BE2C (cell line): Measurements from ENCODE around the gene SVEP1.

Experiments
- DNase-seq: peaks from one replicate; pipeline ENCODE4 v3.0.0-alpha.2; 2020
- H3K27me3 ChIP-seq: fragments of 250-450 bp; sonication (Bioruptor Pico); 2 replicates; pipeline ENCODE4 v1.5.1; 2020; ENCODE audit warnings: mild to moderate bottlenecking
- H3K36me3 ChIP-seq: fragments of 250-450 bp; sonication (Bioruptor Pico); 2 replicates; pipeline ENCODE4 v1.5.1; 2020; ENCODE audit warnings: mild to moderate bottlenecking
- H3K4me1 ChIP-seq: fragments of 250-450 bp; sonication (Bioruptor Pico); 2 replicates; pipeline ENCODE4 v1.5.1; 2020
- H3K4me3 ChIP-seq: 2 replicates; pipeline ENCODE4 v1.5.1; 2011; ENCODE audit warnings: low read depth, low read length
- H3K9me3 ChIP-seq: fragments of 250-450 bp; sonication (Bioruptor Pico); 2 replicates; pipeline ENCODE4 v1.5.1; 2020
- CTCF ChIP-seq: IDR thresholded peaks from 2 replicates; pipeline ENCODE4 v1.5.1; 2012; ENCODE audit warnings: mild to moderate bottlenecking, low read depth, low read length

SVEP1 gene

GRCh38 chr9:110323818-110324217 is 255.7 kb downstream of the SVEP1 start:
- Histone ChIP-seq H3K4me1 (no peaks in the 10 kb centered on the region), H3K9me3 (no peaks in the 10 kb centered on the region), H3K27me3 (no peaks in the 10 kb centered on the region), H3K4me3 (no peak overlapping the region), H3K36me3 (no peaks in the 10 kb centered on the region)
- no peak for TF ChIP-seq CTCF
- DNase-seq: no peak

- Histone ChIP-seq H3K27me3 (no peaks in the 10 kb centered on the region), H3K36me3 (no peaks in the 10 kb centered on the region), H3K4me3 (no peak overlapping the region), H3K4me1 (no peaks in the 10 kb centered on the region), H3K9me3 (no peaks in the 10 kb centered on the region)
- DNase-seq: no peak
- no peak for TF ChIP-seq CTCF
Observed at GRCh38 chr9:110320651-110321445, 258.7 kb downstream of the SVEP1 start.

- H3K27me3 ChIP-seq: no peaks in the 10 kb centered on the region
- no peak for TF ChIP-seq CTCF
- no peaks in the 10 kb centered on the region for H3K36me3 ChIP-seq
- DNase-seq: no peak
- no peak overlapping the region for H3K4me3 ChIP-seq
- H3K9me3 ChIP-seq: no peaks in the 10 kb centered on the region
- no peaks in the 10 kb centered on the region for H3K4me1 ChIP-seq
Observed at GRCh38 chr9:110319781-110320492, 259.6 kb downstream of the SVEP1 start.

- Histone ChIP-seq H3K27me3 (no peaks in the 10 kb centered on the region), H3K36me3 (no peaks in the 10 kb centered on the region), H3K9me3 (no peaks in the 10 kb centered on the region), H3K4me3 (no peak overlapping the region), H3K4me1 (no peaks in the 10 kb centered on the region)
- no peak for TF ChIP-seq CTCF
- DNase-seq: no peak
Observed at GRCh38 chr9:110317911-110318310, 261.6 kb downstream of the SVEP1 start.

GRCh38 chr9:110316261-110317075 is 263.1 kb downstream of the SVEP1 start:
- no peaks in the 10 kb centered on the region for H3K27me3 ChIP-seq
- H3K4me3 ChIP-seq: no peak overlapping the region
- no peaks in the 10 kb centered on the region for H3K36me3 ChIP-seq
- H3K9me3 ChIP-seq: no peaks in the 10 kb centered on the region
- TF ChIP-seq CTCF: no peak
- H3K4me1 ChIP-seq: no peaks in the 10 kb centered on the region
- DNase-seq: no peak
